ENCODE measurements around the gene TNNT3.

Gene TNNT3

GRCh38 chr11:1892558-1892957 lies 26.9 kb upstream of the TNNT3 start:
- Histone ChIP-seq H3K36me3 (peaks cover 0 to 21% (median 0%) of the 10 kb centered on the region in 3 donors), H3K4me3 (no peak overlapping the region), H3K27me3 (peaks cover 0 to 16% of the 10 kb centered on the region in 2 donors), H3K4me1 (peaks cover 0 to 5% (median 0%) of the 10 kb centered on the region in 4 donors), H3K9me3 (no peaks in the 10 kb centered on the region), H3K27ac (no peak overlapping the region)
- intact Hi-C loops (cut with DNase I; ENCODE audit: low total_unique reads): no loop called here
- DNase-seq: no peak
- no peak for TF ChIP-seq CTCF (IDR thresholded peaks at IDR 0.05)

- H3K27ac ChIP-seq: no peak overlapping the region
- DNase-seq: no peak
Measured at GRCh38 chr11:1893581-1894359, 25.7 kb upstream of the TNNT3 start.

GRCh38 chr11:1894759-1895158 lies 24.7 kb upstream of the TNNT3 start:
- H3K9me3 ChIP-seq: no peaks in the 10 kb centered on the region
- peaks cover 0 to 5% (median 0%) of the 10 kb centered on the region in 4 donors for H3K4me1 ChIP-seq
- DNase-seq: no peak
- H3K36me3 ChIP-seq: peaks cover 0 to 4% (median 0%) of the 10 kb centered on the region in 3 donors
- intact Hi-C loops (cut with DNase I; ENCODE audit: low total_unique reads): no loop called here
- no peak overlapping the region for H3K27ac ChIP-seq
- TF ChIP-seq CTCF (IDR thresholded peaks at IDR 0.05): no peak
- H3K27me3 ChIP-seq: peaks cover 0 to 19% of the 10 kb centered on the region in 2 donors
- H3K4me3 ChIP-seq: no peak overlapping the region

More at GRCh38 chr11:1893581-1894359, 25.7 kb upstream of the TNNT3 start:
- Histone ChIP-seq H3K4me1 (peaks cover 0 to 5% (median 0%) of the 10 kb centered on the region in 4 donors), H3K36me3 (peaks cover 0 to 11% (median 0%) of the 10 kb centered on the region in 3 donors), H3K4me3 (no peak overlapping the region), H3K27me3 (peaks cover 0 to 18% of the 10 kb centered on the region in 2 donors), H3K9me3 (no peaks in the 10 kb centered on the region)
- intact Hi-C loops (cut with DNase I; ENCODE audit: low total_unique reads): loop anchor here (1.0 kb wide), 1 partner anchor 23 kb away; no protein-coding TSS in a partner anchor
- TF ChIP-seq CTCF (IDR thresholded peaks at IDR 0.05): no peak

GRCh38 chr11:1896468-1896867 lies 23.0 kb upstream of the TNNT3 start:
- no peaks in the 10 kb centered on the region for H3K9me3 ChIP-seq
- H3K4me3 ChIP-seq: no peak overlapping the region
- intact Hi-C loops (cut with DNase I; ENCODE audit: low total_unique reads): no loop called here
- H3K27ac ChIP-seq: no peak overlapping the region
- peaks cover 0 to 6% of the 10 kb centered on the region in 2 donors for H3K27me3 ChIP-seq
- H3K36me3 ChIP-seq: no peaks in the 10 kb centered on the region
- peaks cover 0 to 4% (median 0%) of the 10 kb centered on the region in 4 donors for H3K4me1 ChIP-seq
- no peak for TF ChIP-seq CTCF (IDR thresholded peaks at IDR 0.05)
- DNase-seq: no peak

GRCh38 chr11:1896923-1897322 lies 22.6 kb upstream of the TNNT3 start:
- Histone ChIP-seq H3K4me1 (no peaks in the 10 kb centered on the region), H3K4me3 (no peak overlapping the region), H3K27me3 (peaks cover 0 to 6% of the 10 kb centered on the region in 2 donors), H3K27ac (no peak overlapping the region), H3K36me3 (no peaks in the 10 kb centered on the region), H3K9me3 (no peaks in the 10 kb centered on the region)
- intact Hi-C loops (cut with DNase I; ENCODE audit: low total_unique reads): no loop called here
- DNase-seq: no peak
- TF ChIP-seq CTCF (IDR thresholded peaks at IDR 0.05): no peak

Measured in tibial artery (tissue), 4 donors.